ENCODE measurements around the gene LILRB5. TPM values are rescaled to one million over a fixed set of nuclear protein-coding genes. Genes with fewer than 3 reads are reported as not detected.
"Not testable (repeated sequence)": the region's sequence is repeated elsewhere in the genome, so short reads cannot be mapped to it uniquely, and the experiment has no call there.

LILRB5 gene
- total and polyA plus RNA-seq, 11 donors = 1.4 to 22.2 (median 3.9) TPM

DNA sequence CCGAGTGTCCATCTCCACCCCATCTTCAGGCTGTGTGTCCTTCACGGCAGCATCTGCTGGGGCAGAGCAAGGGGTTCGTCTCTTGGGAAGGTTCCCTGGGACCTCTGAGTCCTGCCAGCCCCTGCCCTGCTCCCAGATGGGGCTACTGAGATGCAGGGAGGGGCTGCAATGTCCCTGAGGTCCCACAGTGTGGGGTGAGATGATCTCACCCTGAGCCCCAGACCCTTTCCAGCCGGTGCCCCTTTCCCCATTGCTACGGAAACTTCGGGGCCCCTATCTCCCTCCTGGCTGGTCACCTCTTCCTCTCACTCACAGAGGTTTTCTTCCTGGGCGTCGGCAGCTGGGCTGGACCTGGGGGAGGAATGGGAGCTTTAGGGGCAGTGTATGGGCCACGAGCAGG lies 18.9 kb upstream of the LILRB5 start:
- Histone ChIP-seq H3K4me1 (no peaks in the 10 kb centered on the region), H3K4me3 (no peak overlapping the region), H3K9me3 (no peaks in the 10 kb centered on the region), H3K36me3 (no peaks in the 10 kb centered on the region), H3K27me3 (peaks cover 0 to 29% (median 0%) of the 10 kb centered on the region in 9 donors), H3K27ac (no peak overlapping the region)
- no peak for ATAC-seq
- intact Hi-C loops (cut with DNase I) = no loop called here
- no peak for DNase-seq
- 24 to 57% (median 40%) methylated on average over 2 to 9 of the region's 9 CpGs for WGBS, 4 donors
- no peak for TF ChIP-seq POLR2A (IDR thresholded peaks at IDR 0.05)
- TF ChIP-seq, protein P1, sequence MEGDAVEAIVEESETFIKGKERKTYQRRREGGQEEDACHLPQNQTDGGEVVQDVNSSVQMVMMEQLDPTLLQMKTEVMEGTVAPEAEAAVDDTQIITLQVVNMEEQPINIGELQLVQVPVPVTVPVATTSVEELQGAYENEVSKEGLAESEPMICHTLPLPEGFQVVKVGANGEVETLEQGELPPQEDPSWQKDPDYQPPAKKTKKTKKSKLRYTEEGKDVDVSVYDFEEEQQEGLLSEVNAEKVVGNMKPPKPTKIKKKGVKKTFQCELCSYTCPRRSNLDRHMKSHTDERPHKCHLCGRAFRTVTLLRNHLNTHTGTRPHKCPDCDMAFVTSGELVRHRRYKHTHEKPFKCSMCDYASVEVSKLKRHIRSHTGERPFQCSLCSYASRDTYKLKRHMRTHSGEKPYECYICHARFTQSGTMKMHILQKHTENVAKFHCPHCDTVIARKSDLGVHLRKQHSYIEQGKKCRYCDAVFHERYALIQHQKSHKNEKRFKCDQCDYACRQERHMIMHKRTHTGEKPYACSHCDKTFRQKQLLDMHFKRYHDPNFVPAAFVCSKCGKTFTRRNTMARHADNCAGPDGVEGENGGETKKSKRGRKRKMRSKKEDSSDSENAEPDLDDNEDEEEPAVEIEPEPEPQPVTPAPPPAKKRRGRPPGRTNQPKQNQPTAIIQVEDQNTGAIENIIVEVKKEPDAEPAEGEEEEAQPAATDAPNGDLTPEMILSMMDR (IDR thresholded peaks at IDR 0.05) = no peak

DNA sequence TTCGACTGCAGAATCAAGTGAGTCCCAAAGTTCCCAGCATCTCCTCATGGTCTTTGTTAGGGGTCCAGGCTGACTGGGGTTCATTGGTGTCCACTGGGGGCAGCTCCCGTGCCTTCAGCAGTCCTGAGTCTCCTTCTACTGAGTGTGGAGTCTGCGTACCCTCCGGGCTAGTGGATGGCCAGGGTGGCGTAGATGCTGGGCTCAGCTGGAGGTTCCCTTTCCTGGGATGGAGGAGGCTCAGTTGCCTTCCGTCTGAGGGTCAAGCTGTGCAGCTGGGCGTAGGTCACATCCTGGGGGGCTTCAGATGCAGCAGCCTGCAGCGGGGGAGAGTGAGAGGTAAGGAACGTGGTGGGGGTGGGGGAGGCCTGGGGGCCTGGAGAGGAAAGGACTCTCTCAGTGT lies 17.4 kb upstream of the LILRB5 start:
- intact Hi-C loops (cut with DNase I); H3K4me3 ChIP-seq; ATAC-seq; H3K9me3 ChIP-seq; H3K36me3 ChIP-seq; DNase-seq; H3K4me1 ChIP-seq: not testable (repeated sequence)
- WGBS, 4 donors = 40 to 63% (median 48%) methylated on average over 6 to 9 of the region's 9 CpGs
- Histone ChIP-seq H3K27ac (peak overlapping the region in 1 of 12 donors; percentile 0), H3K27me3 (peaks cover 0 to 20% (median 0%) of the 10 kb centered on the region in 9 donors)

DNA sequence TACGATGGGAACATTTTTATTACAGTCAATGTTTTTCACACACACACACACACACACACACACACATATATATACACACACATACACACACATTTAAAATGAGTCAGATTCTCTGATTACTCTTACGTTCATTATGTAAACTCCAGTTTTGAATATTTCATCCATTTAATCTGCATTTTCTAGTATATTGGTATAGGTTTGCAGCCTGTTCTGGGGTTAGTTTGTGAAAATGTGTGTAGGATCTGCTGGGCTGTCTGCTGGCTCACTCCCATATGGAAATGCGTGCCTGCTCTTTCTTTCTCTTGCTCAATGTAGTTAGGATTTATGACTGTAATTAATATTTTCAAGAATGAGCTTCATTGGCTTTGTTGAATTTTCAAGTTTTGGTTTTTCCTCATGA lies 16.7 kb upstream of the LILRB5 start:
- Histone ChIP-seq H3K27ac (peak overlapping the region in 1 of 12 donors; percentile 0), H3K9me3 (no peaks in the 10 kb centered on the region), H3K36me3 (no peaks in the 10 kb centered on the region), H3K4me1 (no peaks in the 10 kb centered on the region), H3K4me3 (no peak overlapping the region), H3K27me3 (peaks cover 0 to 16% (median 0%) of the 10 kb centered on the region in 9 donors)
- DNase-seq (no peak), ATAC-seq (no peak)
- intact Hi-C loops (cut with DNase I) = no loop called here
- WGBS, 4 donors = 65 to 80% (median 76%) methylated on average over 3 of the region's 3 CpGs
- TF ChIP-seq POLR2A (IDR thresholded peaks at IDR 0.05) = no peak
- TF ChIP-seq, protein P1 (IDR thresholded peaks at IDR 0.05) = no peak

DNA sequence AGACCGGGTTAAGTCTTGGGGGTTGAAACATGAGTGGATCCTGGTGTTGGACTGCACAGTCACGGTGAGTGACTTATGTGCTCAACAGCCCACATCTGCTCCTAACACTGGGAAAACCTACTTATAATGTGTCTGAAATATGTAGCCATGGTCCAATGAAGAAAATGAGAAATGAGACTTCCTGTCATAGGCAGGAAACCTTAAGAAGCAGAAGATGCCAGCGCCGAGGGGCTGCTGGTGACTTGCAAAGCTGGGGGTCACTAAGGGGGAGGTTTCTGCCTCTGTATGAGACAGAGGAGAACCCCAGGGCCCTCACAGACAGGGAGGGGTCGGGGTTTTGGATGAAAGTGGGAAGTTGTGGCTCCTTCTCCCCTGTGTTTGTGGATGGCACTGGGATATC lies 15.1 kb upstream of the LILRB5 start:
- H3K4me1 ChIP-seq; H3K36me3 ChIP-seq; H3K9me3 ChIP-seq; intact Hi-C loops (cut with DNase I); DNase-seq; H3K4me3 ChIP-seq: not testable (repeated sequence)
- H3K27ac ChIP-seq = peak overlapping the region in 1 of 12 donors; percentile 87
- H3K27me3 ChIP-seq = peaks cover 0 to 15% (median 0%) of the 10 kb centered on the region in 9 donors
- ATAC-seq = peak in 1 of 4 donors; percentile 26
- 53 to 68% (median 61%) methylated on average over 5 of the region's 5 CpGs for WGBS, 4 donors

DNA sequence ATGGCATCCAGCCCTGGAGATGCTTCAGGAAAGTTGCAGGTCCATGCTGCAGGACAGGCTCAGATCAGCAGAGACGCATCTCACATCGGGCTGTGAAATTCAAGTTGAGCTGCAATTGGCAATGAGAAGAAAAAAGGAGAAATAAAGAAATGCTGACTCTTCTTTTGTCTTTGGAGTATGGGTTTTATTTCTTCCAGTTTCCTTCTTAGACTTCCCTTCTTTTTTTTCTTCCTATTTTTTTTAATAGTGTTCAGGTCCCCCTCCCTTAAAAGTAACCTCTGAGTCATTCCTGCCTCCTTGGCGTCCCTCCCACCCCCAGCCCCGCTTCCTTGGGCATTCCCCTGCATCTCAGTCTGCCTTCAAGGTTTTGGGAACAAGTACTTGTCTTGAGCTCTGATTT lies 14.5 kb upstream of the LILRB5 start:
- H3K36me3 ChIP-seq; H3K9me3 ChIP-seq; H3K4me1 ChIP-seq; intact Hi-C loops (cut with DNase I); H3K27me3 ChIP-seq: not testable (repeated sequence)
- 41 to 70% (median 63%) methylated on average over 4 of the region's 4 CpGs for WGBS, 4 donors
- DNase-seq = peak in 1 of 5 donors; percentile 58
- H3K4me3 ChIP-seq = peak overlapping the region in 1 of 12 donors; percentile 35
- ATAC-seq = peak in 3 of 4 donors; percentile 46 to 74 (median 55)
- H3K27ac ChIP-seq = peak overlapping the region in 2 of 12 donors; percentile 13 to 87

DNA sequence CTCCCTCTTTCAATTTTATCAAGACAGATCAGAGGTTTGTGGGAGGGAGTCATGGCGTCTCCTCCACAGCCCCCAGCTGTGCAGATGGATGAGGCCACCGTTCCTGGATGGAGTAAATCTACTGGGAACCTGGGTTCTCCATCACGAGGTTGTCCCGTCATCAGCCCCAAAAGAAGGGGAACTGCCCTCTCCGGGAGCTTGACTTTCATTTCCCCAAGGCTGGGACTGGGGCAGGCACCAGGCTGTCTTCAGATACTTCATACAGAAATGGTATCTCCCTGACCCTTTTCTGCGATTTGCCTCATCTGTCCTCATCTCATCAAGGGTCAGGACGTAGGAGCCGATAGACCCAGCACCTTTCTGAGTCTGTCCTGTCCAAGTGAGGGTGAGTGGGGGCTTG lies 14.0 kb upstream of the LILRB5 start:
- H3K27me3 ChIP-seq = peaks cover 0 to 7% (median 0%) of the 10 kb centered on the region in 9 donors
- no peaks in the 10 kb centered on the region for H3K9me3 ChIP-seq
- H3K4me1 ChIP-seq = no peaks in the 10 kb centered on the region
- intact Hi-C loops (cut with DNase I) = no loop called here
- DNase-seq (peak in 3 of 5 donors; percentile 43 to 67 (median 54)), ATAC-seq (peak; percentile 42 to 81 (median 68))
- no peaks in the 10 kb centered on the region for H3K36me3 ChIP-seq
- WGBS, 4 donors = 69 to 75% (median 72%) methylated on average over 8 of the region's 8 CpGs
- H3K4me3 ChIP-seq = peak overlapping the region in 1 of 12 donors; percentile 35
- peak overlapping the region in 2 of 12 donors; percentile 13 to 87 for H3K27ac ChIP-seq
- TF ChIP-seq, protein P1 (IDR thresholded peaks at IDR 0.05) = no peak
- no peak for TF ChIP-seq POLR2A (IDR thresholded peaks at IDR 0.05)

Data from heart left ventricle (tissue), 16 donors.